Sigmoid colon (tissue), 7 donors: ENCODE results near the gene ZNF674. TPM values are rescaled to one million over a fixed set of nuclear protein-coding genes. Genes with fewer than 3 reads are reported as not detected.

ENCODE experiments used
- DNase-seq: peaks from one replicate; pipeline ENCODE4 v3.0.0-alpha.2; 2019
- H3K27ac ChIP-seq, 4 donors: fragments of 200-600 bp; sonication (generic); one replicate each; pipeline ENCODE4 v1.5.1; 2016 to 2019; ENCODE audit warnings: mild to moderate bottlenecking in 1 of 4
- H3K27me3 ChIP-seq, 3 donors: fragments of 200-600 bp; sonication (generic); one replicate each; pipeline ENCODE4 v1.5.1; 2019; ENCODE audit warnings: mild to moderate bottlenecking in 1 of 3
- H3K36me3 ChIP-seq, 4 donors: fragments of 200-600 bp; sonication (generic); one replicate each; pipeline ENCODE4 v1.5.1; 2016 to 2019
- H3K4me1 ChIP-seq, 4 donors: fragments of 200-600 bp; sonication (generic); one replicate each; pipeline ENCODE4 v1.5.1; 2017 to 2019
- H3K4me3 ChIP-seq, 4 donors: fragments of 200-600 bp; sonication (generic); one replicate each; pipeline ENCODE4 v1.5.1; 2017 to 2019; ENCODE audit warnings: mild to moderate bottlenecking in 2 of 4, moderate library complexity in 1 of 4
- H3K9me3 ChIP-seq, 4 donors: fragments of 200-600 bp in 3 of 4; sonication (generic) in 3 of 4; one replicate each; pipeline versions ENCODE4 v1.5.1 to v1.6.1; 2013 to 2019
- EP300 ChIP-seq, 4 donors: sonication (generic); formaldehyde crosslinking; IDR thresholded peaks; one replicate each; pipeline ENCODE4 v1.6.1; 2017; ENCODE audit warnings: antibody characterized with exemption in 4 of 4
- POLR2A ChIP-seq, 2 donors: fragments of 450-650 bp; IDR thresholded peaks; one replicate each; pipeline ENCODE4 v1.6.1; 2016; ENCODE audit warnings: antibody characterized with exemption in 2 of 2, mild to moderate bottlenecking in 2 of 2, moderate library complexity in 2 of 2
- POLR2AphosphoS5 ChIP-seq, 4 donors: sonication (generic); formaldehyde crosslinking; IDR thresholded peaks; one replicate each; pipeline ENCODE4 v1.6.1; 2017; ENCODE audit warnings: antibody characterized with exemption in 4 of 4
- WGBS, 2 donors: extraction: QIAGEN DNeasy Blood & Tissue Kit; methylation state at CpG; one replicate each; pipeline ENCODE4 v1.1.7; 2013; 5-methylcytosine and 5-hydroxymethylcytosine counted together
- intact Hi-C: fragments of 100-400 bp; cut with DNase I; formaldehyde crosslinking; loops from one replicate; pipeline ENCODE4 v1.15.1; 2023
- polyA plus RNA-seq, 3 donors: library from polyadenylated mRNA; stranded (reverse); fragments of 200-250 nt; gene quantifications; one replicate each; pipeline ENCODE4 v1.2.3, GENCODE V29; 2013
- total RNA-seq, 4 donors: library from RNA; depleted of rRNA; stranded (reverse); fragments of >200 nt; gene quantifications; one replicate each; pipeline ENCODE4 v1.1.0, GENCODE V29; 2016
- TF ChIP-seq, protein P1 (sequence below), 4 experiments: fragments of 450-650 bp in 3 of 4; fragments of 200-600 bp in 1 of 4; IDR thresholded peaks; one replicate each; pipeline ENCODE4 v1.5.1; 2016 to 2019; ENCODE audit warnings: antibody characterized with exemption in 4 of 4, mild to moderate bottlenecking in 3 of 4, moderate library complexity in 2 of 4
- donor health status: healthy with polysubstance abuse.
- donor health status: Bipolar disorder and iron deficiency.
- donor health status: healthy.

ZNF674 gene
- total and polyA plus RNA-seq, 7 donors = 1.2 to 9.1 (median 3.0) TPM

DNA sequence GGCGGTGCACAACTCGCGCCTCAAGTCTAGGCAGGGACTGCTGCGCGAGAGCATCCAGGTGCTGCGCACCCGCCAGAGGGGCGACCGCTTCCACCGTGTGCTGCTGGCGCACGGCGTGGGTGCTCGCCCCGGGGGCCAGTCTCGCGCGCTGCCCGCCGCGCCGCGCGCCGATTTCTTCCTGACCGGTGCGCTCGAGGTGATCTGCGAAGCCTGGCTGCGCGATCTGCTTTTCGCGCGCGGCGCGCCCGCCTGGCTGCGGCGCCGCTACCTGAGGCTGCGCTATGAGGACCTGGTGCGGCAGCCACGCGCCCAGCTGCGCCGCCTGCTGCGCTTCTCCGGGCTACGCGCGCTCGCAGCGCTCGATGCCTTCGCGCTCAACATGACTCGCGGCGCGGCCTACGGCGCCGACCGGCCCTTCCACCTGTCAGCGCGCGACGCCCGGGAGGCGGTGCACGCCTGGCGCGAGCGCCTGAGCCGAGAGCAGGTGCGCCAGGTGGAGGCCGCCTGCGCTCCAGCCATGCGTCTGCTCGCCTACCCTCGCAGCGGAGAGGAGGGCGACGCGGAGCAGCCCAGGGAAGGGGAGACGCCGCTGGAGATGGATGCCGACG is 29.7 kb upstream of the ZNF674 start:
- Histone ChIP-seq H3K4me1 (peaks cover 0 to 13% (median 7%) of the 10 kb centered on the region in 4 donors), H3K36me3 (no peaks in the 10 kb centered on the region), H3K27ac (peak overlapping the region; percentile 66 to 67 (median 66)), H3K4me3 (peak overlapping the region; percentile 38 to 61 (median 54)), H3K27me3 (peaks cover 0 to 8% (median 0%) of the 10 kb centered on the region in 3 donors), H3K9me3 (no peaks in the 10 kb centered on the region)
- TF ChIP-seq POLR2AphosphoS5 (IDR thresholded peaks at IDR 0.05) = no peak
- TF ChIP-seq POLR2A (IDR thresholded peaks at IDR 0.05) = no peak
- TF ChIP-seq EP300 (IDR thresholded peaks at IDR 0.05) = no peak
- TF ChIP-seq, protein P1, sequence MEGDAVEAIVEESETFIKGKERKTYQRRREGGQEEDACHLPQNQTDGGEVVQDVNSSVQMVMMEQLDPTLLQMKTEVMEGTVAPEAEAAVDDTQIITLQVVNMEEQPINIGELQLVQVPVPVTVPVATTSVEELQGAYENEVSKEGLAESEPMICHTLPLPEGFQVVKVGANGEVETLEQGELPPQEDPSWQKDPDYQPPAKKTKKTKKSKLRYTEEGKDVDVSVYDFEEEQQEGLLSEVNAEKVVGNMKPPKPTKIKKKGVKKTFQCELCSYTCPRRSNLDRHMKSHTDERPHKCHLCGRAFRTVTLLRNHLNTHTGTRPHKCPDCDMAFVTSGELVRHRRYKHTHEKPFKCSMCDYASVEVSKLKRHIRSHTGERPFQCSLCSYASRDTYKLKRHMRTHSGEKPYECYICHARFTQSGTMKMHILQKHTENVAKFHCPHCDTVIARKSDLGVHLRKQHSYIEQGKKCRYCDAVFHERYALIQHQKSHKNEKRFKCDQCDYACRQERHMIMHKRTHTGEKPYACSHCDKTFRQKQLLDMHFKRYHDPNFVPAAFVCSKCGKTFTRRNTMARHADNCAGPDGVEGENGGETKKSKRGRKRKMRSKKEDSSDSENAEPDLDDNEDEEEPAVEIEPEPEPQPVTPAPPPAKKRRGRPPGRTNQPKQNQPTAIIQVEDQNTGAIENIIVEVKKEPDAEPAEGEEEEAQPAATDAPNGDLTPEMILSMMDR (IDR thresholded peaks at IDR 0.05) = no peak
- WGBS, 2 donors = 1 to 20% methylated on average over 90 of the region's 90 CpGs
- no peak for DNase-seq
- intact Hi-C loops = no loop called here

DNA sequence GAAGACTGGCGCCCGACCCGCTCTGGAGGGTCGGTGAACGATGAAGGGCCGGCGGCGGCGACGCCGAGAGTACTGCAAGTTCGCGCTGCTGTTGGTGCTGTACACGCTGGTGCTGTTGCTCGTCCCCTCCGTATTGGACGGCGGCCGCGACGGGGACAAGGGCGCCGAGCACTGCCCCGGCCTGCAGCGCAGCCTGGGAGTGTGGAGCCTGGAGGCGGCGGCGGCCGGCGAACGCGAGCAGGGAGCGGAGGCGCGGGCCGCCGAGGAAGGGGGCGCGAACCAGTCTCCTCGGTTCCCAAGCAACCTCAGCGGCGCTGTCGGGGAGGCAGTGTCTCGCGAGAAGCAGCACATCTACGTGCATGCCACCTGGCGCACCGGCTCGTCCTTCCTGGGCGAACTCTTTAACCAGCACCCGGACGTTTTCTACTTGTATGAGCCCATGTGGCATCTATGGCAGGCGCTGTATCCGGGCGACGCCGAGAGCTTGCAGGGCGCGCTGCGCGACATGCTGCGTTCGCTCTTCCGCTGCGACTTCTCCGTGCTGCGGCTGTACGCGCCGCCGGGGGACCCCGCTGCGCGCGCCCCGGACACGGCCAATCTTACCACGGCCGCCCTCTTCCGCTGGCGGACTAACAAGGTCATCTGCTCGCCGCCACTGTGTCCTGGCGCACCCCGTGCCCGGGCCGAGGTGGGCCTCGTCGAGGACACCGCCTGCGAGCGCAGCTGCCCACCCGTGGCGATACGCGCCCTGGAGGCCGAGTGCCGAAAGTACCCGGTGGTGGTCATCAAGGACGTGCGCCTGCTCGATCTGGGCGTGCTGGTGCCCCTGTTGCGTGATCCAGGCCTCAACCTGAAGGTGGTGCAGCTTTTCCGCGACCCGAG is 28.9 kb upstream of the ZNF674 start:
- TF ChIP-seq POLR2AphosphoS5 (IDR thresholded peaks at IDR 0.05) = no peak
- TF ChIP-seq POLR2A (IDR thresholded peaks at IDR 0.05) = no peak
- TF ChIP-seq EP300 (IDR thresholded peaks at IDR 0.05) = no peak
- TF ChIP-seq, protein P1 (IDR thresholded peaks at IDR 0.05) = no peak
- Histone ChIP-seq H3K4me3 (peak overlapping the region; percentile 38 to 61 (median 54)), H3K27ac (peak overlapping the region; percentile 66 to 67 (median 66)), H3K27me3 (peaks cover 0 to 8% (median 0%) of the 10 kb centered on the region in 3 donors), H3K9me3 (no peaks in the 10 kb centered on the region), H3K4me1 (peaks cover 0 to 13% (median 7%) of the 10 kb centered on the region in 4 donors), H3K36me3 (no peaks in the 10 kb centered on the region)
- intact Hi-C loops = no loop called here
- DNase-seq = peak; percentile 75
- 1 to 7% methylated on average over 107 of the region's 107 CpGs for WGBS, 2 donors

DNA sequence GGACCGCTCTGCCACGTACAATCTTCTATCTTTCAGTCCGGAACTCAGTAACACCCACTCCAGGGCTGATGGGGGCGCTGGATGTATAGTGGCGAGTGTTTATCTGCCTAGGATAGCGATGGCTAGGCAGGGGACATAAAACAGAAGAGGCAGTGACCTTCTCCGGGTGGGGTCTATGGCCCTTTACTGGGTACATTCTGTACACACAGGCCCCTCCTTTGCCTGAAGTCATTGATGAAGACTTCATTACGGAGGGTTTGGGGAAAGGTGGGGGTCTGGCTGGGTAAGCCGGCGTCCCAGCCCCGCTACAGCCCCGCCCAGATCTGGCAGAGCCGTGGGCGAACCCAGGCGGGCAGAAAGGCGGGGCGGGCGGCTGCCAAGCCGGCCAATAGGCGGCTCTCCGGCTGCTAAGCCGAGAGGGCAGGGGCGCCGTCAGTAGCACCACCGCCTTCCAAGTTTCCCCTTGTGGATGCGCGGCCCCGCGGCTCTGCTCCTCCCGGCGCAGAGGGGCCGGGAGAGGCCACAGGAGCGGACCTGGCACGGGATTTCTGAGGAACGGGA is 28.2 kb upstream of the ZNF674 start, which contains the start of gene CHST7:
CHST7 (plus strand) TSS at position 435 of the 561 bp plus-strand sequence. CDS start 167 bp downstream, outside the sequence.
- peak within 1 kb of the TSS; percentile 38 to 61 (median 54) for H3K4me3 ChIP-seq
- intact Hi-C loops = no loop called here
- peak within 1 kb of the TSS; percentile 66 to 67 (median 66) for H3K27ac ChIP-seq
- TF ChIP-seq EP300 (IDR thresholded peaks at IDR 0.05) (no peak), POLR2AphosphoS5 (IDR thresholded peaks at IDR 0.05) (peak in 2 of 4 donors; percentile 43 to 45), POLR2A (IDR thresholded peaks at IDR 0.05) (peak in 1 of 2 donors; percentile 10)
- peaks cover 0 to 13% (median 7%) of the 10 kb centered on the region in 4 donors for H3K4me1 ChIP-seq
- DNase-seq = peak; percentile 76
- 2 to 3% methylated on average over 35 of the region's 35 CpGs for WGBS, 2 donors
- no peaks in the 10 kb centered on the region for H3K9me3 ChIP-seq
- no peaks in the 10 kb centered on the region for H3K36me3 ChIP-seq
- peaks cover 0 to 8% (median 0%) of the 10 kb centered on the region in 3 donors for H3K27me3 ChIP-seq

DNA sequence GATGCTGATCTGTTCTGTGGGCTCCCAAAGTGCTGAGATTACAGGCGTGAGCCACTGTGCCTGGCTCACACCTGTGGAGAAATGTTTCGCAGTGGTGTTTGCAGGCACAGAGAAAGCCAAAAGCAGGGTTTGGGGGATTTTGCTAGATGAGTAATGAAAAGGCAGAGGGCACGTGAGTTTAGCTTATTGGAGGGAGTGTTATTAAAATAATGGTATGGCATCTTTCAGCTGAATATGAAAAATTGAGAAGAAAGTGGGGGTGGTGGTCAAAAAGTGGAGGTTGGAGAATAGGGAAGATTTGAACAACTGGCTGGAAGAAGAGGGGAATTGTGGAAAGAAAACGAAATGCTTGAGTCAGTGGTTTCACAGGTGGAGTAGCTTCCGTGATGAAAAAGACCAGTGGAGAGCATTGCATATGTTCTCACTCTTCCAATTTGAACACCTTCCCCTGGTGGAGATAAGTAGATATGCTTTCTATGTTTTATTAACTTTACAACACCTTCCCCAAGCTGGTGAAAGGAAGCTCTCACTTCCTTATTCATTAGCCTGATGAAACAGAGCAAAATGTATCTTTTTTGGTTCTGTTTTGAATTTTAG is 27.2 kb upstream of the ZNF674 start:
- Histone ChIP-seq H3K27ac (no peak overlapping the region), H3K36me3 (no peaks in the 10 kb centered on the region), H3K27me3 (peaks cover 0 to 8% (median 0%) of the 10 kb centered on the region in 3 donors), H3K9me3 (no peaks in the 10 kb centered on the region), H3K4me1 (peaks cover 0 to 13% (median 7%) of the 10 kb centered on the region in 4 donors), H3K4me3 (no peak overlapping the region)
- no peak for DNase-seq
- TF ChIP-seq EP300 (IDR thresholded peaks at IDR 0.05) (no peak), POLR2AphosphoS5 (IDR thresholded peaks at IDR 0.05) (no peak), POLR2A (IDR thresholded peaks at IDR 0.05) (no peak)
- TF ChIP-seq, protein P1 (IDR thresholded peaks at IDR 0.05) = no peak
- intact Hi-C loops = no loop called here
- WGBS, 2 donors = 56 to 64% methylated on average over 5 of the region's 5 CpGs
